Loucy (cell line): ENCODE data around the gene ERAL1.

ENCODE experiments used
- CTCF ChIP-seq: fragments of 200-600 bp; sonication (generic); conservative IDR thresholded peaks from 2 replicates; pipeline ENCODE4 v1.5.1; 2014; ENCODE audit warnings: mild to moderate bottlenecking, antibody characterized with exemption, low read length
- EZH2phosphoT487 ChIP-seq: fragments of 200-600 bp; IDR thresholded peaks from 2 replicates; pipeline ENCODE4 v1.6.1; 2018; ENCODE audit warnings: antibody characterized with exemption, mild to moderate bottlenecking, moderate library complexity, borderline replicate concordance

GRCh38 chr17:28861393-28862203 lies 6.8 kb downstream of the ERAL1 start:
- TF ChIP-seq CTCF (no peak), EZH2phosphoT487 (no peak)
